Raji (cell line): Measurements from ENCODE around the gene FGF5.

Source experiments
- POLR2A ChIP-seq: IDR thresholded peaks from 2 replicates; pipeline ENCODE4 v1.6.1; 2011; ENCODE audit warnings: low read depth, low read length, control low read depth; ENCODE audit not compliant: insufficient read depth

Gene FGF5, protein sequence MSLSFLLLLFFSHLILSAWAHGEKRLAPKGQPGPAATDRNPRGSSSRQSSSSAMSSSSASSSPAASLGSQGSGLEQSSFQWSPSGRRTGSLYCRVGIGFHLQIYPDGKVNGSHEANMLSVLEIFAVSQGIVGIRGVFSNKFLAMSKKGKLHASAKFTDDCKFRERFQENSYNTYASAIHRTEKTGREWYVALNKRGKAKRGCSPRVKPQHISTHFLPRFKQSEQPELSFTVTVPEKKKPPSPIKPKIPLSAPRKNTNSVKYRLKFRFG

DNA sequence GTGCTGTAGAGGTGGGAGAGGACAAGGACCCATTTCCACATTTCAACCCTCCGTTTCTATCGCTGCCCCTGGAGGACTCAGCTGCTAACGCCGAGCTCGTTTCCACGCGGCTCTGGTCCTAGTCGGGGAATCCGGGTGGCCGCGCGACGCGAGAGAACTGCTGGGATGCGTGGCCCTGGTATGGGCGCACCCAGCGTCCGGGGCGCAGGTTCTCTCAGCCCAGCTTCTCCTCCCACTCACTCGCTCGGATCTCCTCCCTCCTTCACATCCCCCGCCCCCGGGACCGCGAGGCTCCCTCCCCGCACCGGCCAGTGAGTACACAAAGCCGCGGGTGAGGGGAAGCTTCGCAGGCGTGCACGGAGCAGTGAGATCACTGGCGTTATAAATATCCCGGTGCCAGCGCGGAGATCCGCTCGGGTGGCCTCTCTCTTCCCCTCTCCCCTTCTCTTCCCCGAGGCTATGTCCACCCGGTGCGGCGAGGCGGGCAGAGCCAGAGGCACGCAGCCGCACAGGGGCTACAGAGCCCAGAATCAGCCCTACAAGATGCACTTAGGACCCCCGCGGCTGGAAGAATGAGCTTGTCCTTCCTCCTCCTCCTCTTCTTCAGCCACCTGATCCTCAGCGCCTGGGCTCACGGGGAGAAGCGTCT, at the start of gene FGF5:
Gene FGF5 (plus strand): TSS at position 412 of the 649 bp plus-strand sequence. CDS start 161 bp downstream, at position 573.
- TF ChIP-seq POLR2A: no peak

DNA sequence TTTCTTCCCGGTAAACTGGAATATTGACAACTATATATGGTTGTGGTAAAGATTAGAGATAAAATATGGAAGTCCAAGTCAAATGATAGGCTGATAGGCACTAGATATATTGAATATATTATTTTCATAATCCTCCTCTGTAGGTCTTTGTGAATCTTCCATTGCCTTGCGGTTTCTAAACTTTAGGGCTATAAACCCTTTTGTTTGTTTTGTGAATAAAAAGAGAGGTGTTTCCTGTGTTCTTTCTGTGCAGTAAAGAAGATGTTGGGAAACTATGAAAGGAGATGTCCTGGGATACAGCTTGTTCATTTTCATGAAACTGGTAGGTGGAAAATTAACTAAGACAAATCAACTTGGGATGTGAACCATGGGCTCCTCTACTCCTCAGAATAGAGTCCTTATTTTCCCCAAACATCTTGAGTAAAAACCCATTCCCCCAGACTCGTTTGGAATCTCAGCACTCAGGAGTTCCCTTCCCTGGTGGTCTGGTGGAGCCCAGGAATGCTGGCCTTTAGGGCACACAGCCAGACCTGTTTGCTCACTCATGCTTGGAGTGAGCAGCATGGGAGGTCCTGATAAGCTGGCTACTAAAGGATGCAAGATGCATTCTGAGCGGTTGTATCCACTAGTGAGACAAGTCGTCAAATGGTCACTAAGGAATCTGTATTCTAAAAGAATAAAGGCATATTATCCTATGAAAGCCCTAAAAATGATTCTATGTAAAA, 47.0 kb upstream of the FGF5 start:
- no peak for TF ChIP-seq POLR2A

DNA sequence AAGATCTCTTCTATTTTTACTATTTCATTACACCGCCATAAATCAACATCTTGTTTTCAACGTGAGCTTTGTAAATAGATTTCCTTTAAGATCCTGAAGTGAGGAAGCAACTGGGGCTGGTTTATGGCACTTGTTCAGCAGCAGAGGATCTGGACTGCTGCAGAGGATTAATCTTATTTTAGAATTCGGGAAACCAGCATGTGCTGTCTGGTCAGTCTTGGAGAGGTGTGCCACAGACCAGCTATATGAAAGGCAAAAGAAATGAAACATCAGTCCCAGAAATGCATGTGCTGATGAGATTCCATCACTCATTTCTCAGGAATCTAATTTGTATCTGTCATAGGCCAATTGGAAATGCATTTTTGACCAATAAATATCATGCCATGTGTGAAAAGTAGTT, 45.8 kb upstream of the FGF5 start:
- TF ChIP-seq POLR2A: no peak

DNA sequence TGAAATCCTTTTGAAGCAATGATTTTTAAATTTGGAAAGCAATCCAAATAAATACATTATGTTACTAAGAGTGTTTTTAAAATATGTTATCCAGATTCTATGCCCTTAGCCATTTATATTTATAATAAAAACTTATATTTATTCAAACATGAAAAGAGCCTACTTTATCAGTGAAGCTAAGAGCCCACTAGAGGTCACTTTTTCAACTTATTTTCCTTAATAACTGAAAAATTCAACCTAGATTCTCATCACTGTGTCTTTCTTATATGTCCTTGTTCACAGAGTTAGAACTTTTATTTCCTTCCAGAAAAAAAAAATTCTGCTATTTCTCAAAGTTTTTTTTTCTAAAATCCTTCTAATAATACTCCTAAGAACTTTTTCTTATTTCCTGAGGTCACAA, 45.3 kb upstream of the FGF5 start:
- TF ChIP-seq POLR2A: no peak

DNA sequence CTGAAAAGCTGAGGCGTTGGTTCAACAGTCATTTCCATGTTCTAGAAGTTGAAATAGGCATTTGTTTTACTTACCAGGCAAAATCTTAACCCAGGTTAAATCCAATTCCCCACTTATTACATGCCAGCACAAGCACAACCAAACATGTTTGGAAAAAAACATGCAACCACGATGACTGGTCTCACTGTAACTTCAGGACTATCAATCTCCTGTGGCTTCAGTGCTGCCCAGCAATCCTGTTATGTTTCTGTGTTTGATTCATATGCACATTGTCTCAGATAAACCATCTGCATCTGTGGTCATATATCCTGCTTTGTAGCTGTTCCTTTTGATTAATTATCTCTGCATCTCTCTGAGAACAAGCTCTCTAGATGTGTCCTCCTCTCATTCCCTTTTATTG, 40.9 kb upstream of the FGF5 start:
- TF ChIP-seq POLR2A: no peak

DNA sequence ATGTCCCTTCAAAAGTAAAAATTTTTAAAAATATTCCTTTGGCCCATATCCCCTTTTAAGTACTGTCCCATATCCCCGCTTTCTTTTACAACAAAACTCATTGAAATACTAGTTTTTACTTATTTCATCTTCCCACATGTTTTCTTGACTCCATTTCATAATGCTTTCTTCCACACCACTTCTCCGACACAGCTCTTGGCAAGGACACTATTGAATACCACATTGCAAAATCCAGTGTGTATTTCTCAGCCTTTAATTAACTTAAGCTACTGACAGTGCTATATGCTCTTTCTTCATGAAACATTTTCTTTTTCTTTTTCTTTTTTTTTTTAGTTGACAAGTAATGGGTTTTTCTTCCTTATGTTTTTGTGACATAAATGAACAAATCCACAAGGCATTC, 40.4 kb upstream of the FGF5 start:
- no peak for TF ChIP-seq POLR2A

DNA sequence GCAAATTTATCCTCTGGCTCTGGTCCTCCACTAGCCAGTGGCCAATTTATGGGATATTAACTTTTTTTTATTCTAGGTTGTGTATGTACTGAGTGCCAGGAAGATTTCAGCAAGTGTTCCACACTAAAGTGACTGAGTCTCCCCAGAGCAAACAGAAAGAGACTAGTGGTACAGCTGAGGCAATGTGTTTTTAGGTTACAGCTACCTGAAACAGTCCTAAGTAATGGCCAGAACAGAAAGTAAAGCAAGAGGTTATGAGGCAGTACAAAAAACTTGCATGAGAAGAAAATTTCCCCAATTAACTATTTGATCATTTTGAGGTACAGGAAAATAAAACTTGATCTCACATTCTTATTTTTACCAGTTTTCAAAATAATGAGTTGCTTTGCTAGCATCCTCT, 38.0 kb upstream of the FGF5 start:
- no peak for TF ChIP-seq POLR2A

DNA sequence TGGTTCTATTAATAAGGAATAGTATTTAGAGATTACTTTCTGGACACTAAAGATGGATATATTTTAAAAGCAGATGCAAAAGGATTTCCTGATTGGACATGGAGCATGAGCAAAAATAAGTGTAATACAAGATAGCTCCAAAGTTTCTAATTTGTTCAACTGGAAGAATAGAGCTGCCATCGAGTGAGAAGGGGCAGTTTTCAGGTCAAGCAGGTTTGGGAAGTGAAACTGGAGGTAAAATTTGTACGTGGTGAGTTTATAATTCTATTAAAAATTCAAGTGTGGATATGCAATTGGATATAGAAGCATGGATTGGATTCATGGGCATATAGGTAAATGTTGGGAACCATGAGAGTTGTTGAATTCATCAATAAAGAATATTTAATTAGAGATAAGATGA, 37.3 kb upstream of the FGF5 start:
- no peak for TF ChIP-seq POLR2A

DNA sequence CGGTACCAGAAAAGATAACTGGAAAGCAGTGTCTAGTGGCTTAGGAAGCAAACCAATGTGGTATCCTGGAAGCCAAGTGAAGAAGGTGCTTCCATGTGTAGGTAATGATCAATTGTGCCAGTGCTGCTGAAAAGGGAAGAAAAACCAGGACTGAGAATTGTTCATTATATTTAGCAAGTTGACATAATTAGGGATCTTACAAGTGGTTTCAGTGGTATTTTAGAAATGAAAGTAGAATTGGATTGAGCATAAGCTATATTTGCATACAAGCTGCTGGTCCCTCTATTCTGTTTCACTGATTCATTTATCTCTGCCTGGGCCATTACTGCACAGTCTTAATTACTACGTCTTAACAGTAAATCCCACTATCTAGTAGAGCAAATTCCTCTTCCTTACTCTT, 36.9 kb upstream of the FGF5 start:
- no peak for TF ChIP-seq POLR2A

DNA sequence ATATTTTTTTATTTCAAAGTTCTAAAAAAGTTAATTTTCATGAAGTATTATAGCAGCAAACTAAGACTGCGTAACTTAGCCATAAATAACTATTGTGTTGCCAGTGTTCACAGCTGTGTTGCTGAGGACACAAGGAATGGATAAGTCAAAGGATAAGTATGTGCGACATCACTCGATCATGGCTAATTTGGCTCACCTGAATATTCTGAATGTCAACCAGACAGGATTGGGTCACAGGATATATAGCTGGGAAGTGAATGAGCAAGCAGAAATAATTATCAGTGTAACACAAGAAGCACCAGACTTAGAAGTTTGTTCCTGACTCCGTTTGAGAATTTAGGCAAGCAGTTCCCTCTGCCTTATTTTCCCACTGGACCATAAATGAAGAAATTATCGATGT, 35.3 kb upstream of the FGF5 start:
- no peak for TF ChIP-seq POLR2A

DNA sequence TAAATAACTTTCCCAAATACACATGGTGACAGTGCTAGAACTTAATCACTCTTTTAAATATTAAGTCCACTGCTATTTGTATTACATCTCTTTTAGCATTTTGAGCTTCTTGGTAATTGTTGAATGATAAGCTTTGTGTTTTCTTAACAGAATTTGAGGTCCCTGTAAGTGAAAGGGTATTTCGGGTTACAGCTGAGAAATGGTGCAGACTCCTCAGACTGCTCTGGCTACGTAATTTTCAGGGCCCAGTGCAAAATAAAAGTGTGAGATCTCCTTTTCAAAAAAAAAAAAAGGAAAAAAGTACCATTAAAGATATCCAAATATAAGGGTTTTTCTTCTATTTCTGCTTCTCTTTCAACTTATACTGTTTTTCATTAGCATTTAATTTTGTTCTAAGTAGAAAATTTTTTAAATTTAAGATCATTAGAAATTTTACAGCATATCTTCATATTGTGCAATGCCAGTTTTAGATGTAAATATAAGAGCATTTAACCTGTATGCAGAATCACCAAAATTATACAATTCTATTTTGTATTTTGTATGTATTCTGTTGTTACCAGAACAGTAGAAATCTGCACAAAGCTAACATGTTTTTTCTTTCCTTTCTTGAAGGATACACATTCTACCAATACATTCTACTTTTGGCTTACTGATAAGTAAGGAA, 33.6 kb upstream of the FGF5 start:
- TF ChIP-seq POLR2A: no peak

DNA sequence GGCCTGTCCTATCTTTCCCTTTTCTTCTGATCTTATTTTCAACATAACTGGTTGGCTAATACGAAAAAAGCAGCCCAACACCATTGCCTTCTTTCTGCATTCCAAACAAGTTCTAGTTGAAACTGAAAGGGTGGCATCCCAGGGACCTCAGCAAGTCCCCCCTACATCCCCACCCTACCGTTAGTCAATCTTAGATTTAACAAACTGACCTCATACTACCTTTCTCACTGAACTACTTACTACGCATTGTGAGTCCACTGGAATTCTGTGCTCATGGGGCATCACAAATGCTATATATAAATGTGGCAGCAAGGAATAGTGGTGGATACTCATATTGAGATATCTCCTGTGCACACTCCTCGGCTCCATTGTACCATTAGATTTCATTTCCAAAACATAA, 33.1 kb upstream of the FGF5 start:
- TF ChIP-seq POLR2A: no peak

DNA sequence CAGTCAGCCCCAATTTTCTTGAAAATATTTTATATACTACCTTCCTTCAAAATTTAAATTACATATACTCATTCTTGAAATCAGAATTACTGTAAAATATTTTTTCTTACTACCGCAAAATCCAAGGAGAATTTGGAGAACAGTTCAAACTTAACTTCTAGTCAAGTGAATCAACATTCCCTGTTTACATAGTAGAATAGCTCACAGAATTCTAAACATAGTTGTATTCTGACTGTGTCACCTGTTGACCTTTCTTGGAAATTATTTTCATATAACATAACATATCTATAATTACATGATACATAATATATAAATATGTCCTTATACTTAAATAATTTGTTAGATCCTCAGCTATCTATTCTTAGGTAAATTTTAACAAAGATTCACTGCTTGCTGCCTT, 31.0 kb upstream of the FGF5 start:
- TF ChIP-seq POLR2A: no peak

DNA sequence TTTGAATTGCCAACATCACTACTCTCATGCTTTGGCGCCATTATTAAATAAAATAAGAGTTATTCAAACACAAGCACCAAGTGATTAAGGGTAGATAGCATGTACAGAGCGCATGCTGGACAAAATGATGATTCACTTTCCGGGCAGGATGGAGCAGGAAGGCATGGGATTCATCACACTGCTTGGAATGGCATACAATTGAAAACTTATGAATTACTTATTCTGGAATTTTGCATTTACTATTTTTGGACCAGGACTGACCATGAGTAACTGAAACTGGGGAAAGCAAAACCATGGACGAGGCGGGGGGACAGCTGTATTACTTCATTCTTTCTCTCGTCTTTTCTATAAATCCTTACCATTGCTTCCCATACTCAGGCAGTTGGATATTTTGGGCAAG, 28.5 kb upstream of the FGF5 start:
- TF ChIP-seq POLR2A: no peak

DNA sequence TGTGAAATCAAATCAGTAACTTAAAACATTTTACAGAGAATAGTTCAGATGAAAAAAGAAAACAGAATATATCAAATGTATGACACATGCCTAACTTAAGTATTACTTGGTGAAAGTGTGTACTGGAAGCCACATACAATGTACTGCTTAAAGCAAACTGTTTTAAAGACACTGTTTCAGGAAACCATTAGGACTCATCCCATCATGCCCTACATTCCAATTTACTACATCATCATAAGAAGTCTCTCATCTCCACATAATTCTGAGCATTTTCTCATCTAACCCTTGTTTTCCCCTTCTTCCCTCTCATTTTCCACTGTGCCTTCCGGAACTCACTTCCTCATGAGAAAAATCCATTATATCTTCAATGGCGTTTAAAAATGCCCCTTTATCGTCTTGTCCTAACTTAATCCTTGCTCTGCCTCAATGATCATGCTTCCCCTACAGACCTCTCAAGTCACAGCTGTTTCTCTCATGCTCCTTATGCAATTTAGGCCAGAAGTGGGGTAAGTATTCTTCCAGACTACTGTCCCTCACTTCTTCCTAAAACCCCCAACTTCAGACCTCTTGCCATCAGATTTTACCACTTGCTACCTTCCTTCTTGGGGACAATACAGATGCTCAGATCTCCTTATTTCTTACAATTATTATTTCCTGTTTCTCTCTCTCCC, 26.8 kb upstream of the FGF5 start:
- no peak for TF ChIP-seq POLR2A
